Measurements from ENCODE around the gene GPR142.

- TF ChIP-seq TAF1 (IDR thresholded peaks at IDR 0.05; ENCODE audit: borderline replicate concordance, low read depth, low read length) (no peak), POLR2A (IDR thresholded peaks at IDR 0.05; ENCODE audit: low read depth, low read length) (no peak), POLR2AphosphoS5 (IDR thresholded peaks at IDR 0.05; ENCODE audit: low read depth, low read length) (no peak)
Measured at GRCh38 chr17:74344658-74345057, 22.6 kb upstream of the GPR142 start.

Measured in GM12892 (cell line).